Cortex of kidney (tissue), 1 donor: ENCODE data around the gene ACTR1A.
"Not testable (repeated sequence)": the region's sequence is repeated elsewhere in the genome, so short reads cannot be mapped to it uniquely, and the experiment has no call there.

Source experiments
- DNase-seq: peaks from one replicate; lab custom pipeline; 2025; lab: John Stamatoyannopoulos, UW

ACTR1A gene

GRCh38 chr10:102454662-102455487 lies 47.6 kb downstream of the ACTR1A start:
- not testable (repeated sequence) for DNase-seq

GRCh38 chr10:102453502-102453901 lies 49.0 kb downstream of the ACTR1A start:
- no peak for DNase-seq

- DNase-seq, result no peak
Observed at GRCh38 chr10:102452672-102453340, 49.7 kb downstream of the ACTR1A start.

DNA sequence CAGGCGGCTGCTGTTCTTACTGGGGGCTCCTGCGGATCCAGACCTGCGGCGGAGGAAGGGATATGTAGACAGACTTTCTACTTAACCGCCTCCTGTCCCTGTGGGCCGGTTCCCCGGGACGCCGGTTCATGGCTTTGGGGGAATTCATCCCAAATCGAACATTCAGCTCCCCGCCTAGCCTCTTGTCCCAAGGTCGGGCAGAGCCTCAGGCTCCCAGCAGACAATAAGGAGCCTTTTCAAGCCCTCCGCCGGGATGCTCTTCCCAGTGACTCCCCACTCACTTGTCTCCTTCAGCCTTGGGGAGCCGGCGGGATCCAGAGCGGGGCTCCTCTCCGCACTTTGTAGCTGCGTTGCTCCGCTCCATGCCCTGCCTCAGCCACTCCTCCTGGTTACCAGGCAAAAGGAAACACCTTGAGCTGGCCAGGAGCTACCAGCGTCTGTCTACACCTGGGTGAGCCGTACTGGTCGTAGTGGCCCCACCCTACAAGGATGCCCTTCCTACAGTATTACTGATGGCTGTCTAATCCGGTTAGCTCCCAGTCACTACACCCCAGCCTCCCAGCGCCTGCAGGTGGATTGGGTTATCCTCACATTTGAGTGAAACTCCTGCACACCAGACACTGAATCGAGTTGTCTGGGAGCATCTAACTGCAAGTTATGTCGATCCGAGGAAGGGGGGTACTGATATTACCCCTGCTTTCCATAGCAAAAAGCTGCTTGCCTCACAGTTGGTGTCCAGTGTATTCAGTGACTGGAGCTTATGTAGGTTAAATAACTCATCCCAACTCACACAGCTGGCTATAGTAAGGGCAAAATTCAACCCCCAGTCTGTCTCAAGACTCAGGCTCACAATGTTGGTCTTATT lies 51.2 kb downstream of the ACTR1A start, which contains the start of gene C10orf95:
TSS of gene C10orf95 (minus strand) at position 439 of the 865 bp plus-strand sequence. CDS start 450 bp downstream, outside the sequence.
- no peak for DNase-seq

DNA sequence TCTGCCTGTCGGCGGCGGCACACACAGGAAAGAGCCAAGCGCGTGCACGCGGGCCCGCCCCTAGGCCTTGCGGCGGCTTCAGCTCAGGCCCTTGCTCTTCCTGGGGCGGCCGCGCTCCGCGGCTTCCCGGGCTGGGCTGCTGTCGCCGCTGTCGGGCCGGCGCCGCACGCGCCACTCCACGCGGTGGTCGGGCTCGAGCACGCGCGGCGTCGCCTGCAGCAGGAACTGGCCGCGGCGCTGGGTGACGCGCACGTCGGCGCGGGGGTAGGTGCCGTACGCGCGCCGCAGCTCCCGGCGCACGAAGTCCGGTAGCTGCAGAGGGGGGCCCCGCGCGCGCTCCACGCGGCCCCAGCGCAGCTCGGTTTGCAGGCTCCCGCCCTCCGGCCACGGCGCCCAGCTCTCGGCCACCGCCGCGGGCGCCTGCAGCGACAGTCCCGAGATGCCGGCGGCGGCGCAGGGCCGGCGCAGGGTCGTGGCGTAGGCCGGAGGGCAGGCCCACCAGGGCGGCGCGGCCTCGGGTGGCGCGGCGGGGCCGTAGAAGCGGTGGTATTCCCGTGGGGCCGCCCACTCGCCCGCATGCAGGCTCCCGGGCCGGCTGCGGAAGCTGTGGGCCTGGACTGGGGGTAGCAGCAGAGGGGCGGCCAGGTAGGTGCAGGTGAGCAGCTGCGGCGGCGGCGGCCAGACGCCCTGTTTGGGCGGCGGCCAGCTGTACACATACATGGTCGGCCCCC lies 52.0 kb downstream of the ACTR1A start:
- DNase-seq, result no peak

GRCh38 chr10:102450124-102450373 lies 52.5 kb downstream of the ACTR1A start:
- no peak for DNase-seq

DNA sequence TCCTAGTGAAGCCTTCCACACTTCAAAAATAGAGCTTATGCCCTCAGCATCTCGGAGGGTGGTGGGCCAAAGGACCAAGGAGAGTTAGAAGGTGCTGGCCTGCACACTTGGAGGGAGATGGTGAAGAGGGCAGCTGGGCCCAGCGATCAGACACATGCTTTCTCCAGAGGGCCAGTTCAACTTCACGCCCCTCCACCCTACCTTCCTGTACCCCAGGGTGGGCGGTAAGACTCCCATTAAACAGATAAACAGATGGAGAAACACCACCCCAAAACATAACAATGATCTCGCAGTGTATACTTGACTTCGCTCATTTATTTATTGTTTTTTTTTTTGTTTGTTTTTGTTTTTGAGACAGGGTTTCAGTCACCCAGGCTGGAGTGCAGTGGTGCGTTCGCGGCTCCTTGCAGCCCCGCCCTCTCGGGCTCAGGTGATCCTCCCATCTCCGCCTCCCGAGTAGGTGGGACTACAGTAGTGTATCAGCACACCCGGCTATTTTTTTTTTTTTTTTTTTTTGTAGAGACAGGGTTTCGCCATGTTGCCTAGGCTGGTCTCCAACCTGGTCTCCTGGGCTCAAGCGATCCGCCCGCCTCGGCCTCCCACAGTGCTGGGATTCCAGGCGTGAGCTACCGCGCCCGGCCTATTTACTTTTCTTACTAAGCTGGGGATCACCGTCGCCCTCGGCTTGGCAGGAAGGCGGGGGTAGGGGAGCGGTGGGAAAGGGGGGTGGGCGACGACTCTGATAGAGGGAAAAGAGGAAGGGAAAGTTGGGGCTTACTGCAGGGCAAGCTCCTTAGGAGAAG lies 53.0 kb downstream of the ACTR1A start:
- DNase-seq, result no peak

- DNase-seq, result no peak
Observed at GRCh38 chr10:102444851-102445250, 57.7 kb downstream of the ACTR1A start.

GRCh38 chr10:102438374-102438773 lies 64.1 kb downstream of the ACTR1A start:
- no peak for DNase-seq

DNA sequence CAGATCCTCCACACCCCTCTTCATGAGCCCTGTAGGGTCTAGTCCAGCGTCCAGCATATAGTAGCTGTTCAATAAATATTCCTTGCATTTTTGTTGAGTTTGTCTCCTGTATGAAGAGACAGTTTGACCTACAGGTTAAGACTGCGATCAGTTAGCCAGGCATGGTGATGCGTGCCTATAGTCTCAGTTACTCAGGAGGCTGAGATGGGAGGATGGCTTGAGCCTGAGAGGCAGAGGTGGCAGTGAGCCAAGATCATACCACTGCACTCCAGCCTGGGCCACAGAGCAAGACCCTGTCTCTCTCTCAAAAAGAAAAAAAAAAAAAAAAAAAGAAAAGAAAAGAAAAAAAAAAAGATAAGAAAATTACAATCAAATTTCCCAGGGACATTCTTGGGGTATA lies 65.0 kb downstream of the ACTR1A start:
- no peak for DNase-seq

DNA sequence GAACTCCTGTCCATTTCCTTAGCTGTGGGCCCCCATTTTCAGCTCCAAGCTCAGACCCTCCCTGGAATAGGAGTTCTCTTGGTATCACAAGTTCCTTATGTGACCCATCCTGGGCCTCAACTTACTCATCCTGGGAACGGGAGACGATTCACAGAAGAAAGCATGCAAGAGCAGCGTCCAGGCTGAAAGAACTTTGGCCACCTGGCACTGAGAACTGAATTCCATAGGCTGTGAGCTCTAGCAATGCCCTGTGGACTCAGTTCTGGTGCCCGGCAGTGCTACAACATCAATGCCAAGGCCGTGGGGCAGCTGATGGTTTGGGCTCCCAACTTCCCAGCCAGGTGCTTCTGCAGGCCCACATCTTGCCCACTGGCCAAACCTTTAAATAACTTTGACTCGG lies 66.2 kb downstream of the ACTR1A start:
- DNase-seq, result no peak

DNA sequence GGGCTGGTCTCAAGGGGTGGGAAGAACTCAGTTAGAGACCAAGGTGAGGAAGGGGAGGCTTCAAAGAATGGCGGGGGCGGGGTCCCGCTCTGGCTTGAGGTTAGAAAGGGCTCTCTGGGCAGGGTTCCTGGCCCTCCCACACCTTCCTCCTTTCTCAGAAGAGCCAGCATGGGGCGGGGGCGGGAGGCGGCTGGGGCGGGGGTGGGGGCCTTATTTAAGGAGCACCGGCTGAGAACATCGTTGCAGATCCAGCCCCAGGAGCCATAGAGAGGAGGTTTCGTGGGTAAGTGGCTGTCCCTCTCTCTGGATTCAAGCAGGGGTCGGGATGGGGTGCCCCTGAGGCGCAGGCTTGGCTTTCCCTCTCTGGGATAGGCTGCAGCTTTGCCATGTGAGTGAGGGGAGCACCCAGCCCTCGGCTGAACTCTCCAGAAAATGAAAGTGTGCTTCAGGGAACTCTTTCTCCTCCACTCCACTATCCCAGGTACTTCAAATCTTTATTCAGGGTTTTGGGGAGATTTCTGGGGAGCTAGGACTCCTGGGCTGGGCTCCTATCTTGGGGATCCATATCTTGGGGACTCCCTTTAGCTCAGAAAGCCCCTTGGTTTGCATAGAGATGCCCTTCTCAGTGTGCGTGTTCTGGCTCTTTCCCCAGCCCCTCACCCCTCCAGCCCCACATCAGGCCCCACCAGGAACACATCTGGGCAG lies 66.8 kb downstream of the ACTR1A start:
- DNase-seq, result no peak

GRCh38 chr10:102435133-102435497 lies 67.4 kb downstream of the ACTR1A start:
- no peak for DNase-seq

- no peak for DNase-seq
Observed at GRCh38 chr10:102434394-102435132, 67.9 kb downstream of the ACTR1A start.

DNA sequence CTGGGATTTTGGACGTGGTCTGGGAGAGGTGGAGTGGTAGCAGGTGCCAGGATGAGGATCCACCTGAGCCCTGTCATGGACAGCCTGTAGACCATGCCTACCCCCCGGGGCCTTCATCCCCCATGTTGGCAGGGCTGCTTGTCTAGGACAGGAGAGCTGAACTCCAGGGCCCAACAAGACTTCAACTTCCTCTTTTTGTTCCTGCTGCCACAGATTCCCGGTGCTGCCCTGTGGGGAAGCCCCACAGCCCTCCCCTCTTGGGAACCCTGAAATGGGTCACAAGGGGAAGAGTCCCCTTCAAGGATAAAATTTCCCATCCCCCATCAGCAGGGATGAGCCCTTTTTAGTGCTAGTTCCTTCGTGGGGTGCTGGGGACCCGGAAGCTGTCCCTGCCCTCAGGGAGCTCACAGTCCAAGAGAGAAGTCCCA lies 68.9 kb downstream of the ACTR1A start:
- no peak for DNase-seq

GRCh38 chr10:102432162-102432950 lies 70.2 kb downstream of the ACTR1A start, which contains the start of gene CUEDC2:
Gene CUEDC2, minus strand, starts transcription at chr10:102432574. Its CDS starts 7,386 bp downstream, at chr10:102425188.
- peak; percentile 29 for DNase-seq

- no peak for DNase-seq
Observed at GRCh38 chr10:102431452-102432124, 70.9 kb downstream of the ACTR1A start.

DNA sequence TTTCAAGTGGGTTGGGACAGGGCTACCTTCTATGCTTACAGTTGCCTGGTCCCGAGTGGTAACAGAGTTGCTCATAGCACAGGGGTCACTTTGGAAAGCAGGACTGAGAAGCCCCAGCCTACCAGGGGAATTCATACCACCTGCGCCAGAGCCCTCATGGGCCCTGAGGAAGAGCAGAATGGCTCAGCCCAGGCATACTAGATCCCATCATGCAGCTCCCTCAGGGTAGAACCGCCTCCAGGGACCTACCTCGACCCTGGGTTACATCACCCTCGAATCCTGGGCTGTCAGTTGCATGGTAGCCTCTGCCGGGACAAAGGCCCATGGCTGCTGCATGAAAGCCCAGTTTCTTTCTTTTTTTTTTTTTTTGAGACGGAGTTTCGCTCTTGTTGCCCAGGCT lies 73.0 kb downstream of the ACTR1A start:
- no peak for DNase-seq
